IMR-90 (cell line): ENCODE results near the gene ACTA1.

Experiments used
- BHLHE40 ChIP-seq: fragments of 150-350 bp; IDR thresholded peaks from 2 replicates; pipeline ENCODE4 v1.6.1; 2016; ENCODE audit warnings: mild to moderate bottlenecking, low read depth, low read length
- CEBPB ChIP-seq: IDR thresholded peaks from 2 replicates; pipeline ENCODE4 v1.6.1; 2012; ENCODE audit warnings: low read depth, low read length, improper control_type of control experiment
- CHD1 ChIP-seq: IDR thresholded peaks from 2 replicates; pipeline ENCODE4 v1.6.1; 2012; ENCODE audit warnings: low read depth, low read length, improper control_type of control experiment
- CTCF ChIP-seq: conservative IDR thresholded peaks from 2 replicates; pipeline ENCODE4 v1.5.1; 2012; ENCODE audit warnings: mild to moderate bottlenecking, low read depth, low read length, improper control_type of control experiment
- ELK1 ChIP-seq: fragments of 150-350 bp; IDR thresholded peaks from 2 replicates; pipeline ENCODE4 v1.6.1; 2016; ENCODE audit warnings: low read depth, mild to moderate bottlenecking, low read length, moderate library complexity, borderline replicate concordance
- MAFK ChIP-seq: IDR thresholded peaks from 2 replicates; pipeline ENCODE4 v1.6.1; 2012; ENCODE audit warnings: low read depth, low read length, improper control_type of control experiment
- MXI1 ChIP-seq: IDR thresholded peaks from 2 replicates; pipeline ENCODE4 v1.6.1; 2012; ENCODE audit warnings: low read depth, mild to moderate bottlenecking, low read length, moderate library complexity, borderline replicate concordance
- NFE2L2 ChIP-seq: fragments of 150-350 bp; IDR thresholded peaks from 2 replicates; pipeline ENCODE4 v1.6.1; 2016; ENCODE audit warnings: low read depth, mild to moderate bottlenecking, low read length
- POLR2A ChIP-seq: IDR thresholded peaks from 2 replicates; pipeline ENCODE4 v1.6.1; 2012; ENCODE audit warnings: mild to moderate bottlenecking, low read depth, low read length
- RAD21 ChIP-seq: IDR thresholded peaks from 2 replicates; pipeline ENCODE4 v1.6.1; 2012; ENCODE audit warnings: low read length, improper control_type of control experiment
- RCOR1 ChIP-seq: IDR thresholded peaks from 2 replicates; pipeline ENCODE4 v1.6.1; 2012; ENCODE audit warnings: mild to moderate bottlenecking, low read length, improper control_type of control experiment; ENCODE audit not compliant: insufficient replicate concordance
- RFX5 ChIP-seq: IDR thresholded peaks from 2 replicates; pipeline ENCODE4 v1.8.0; 2012; ENCODE audit warnings: low read depth, mild to moderate bottlenecking, low read length, moderate library complexity
- SMC3 ChIP-seq: fragments of 150-350 bp; IDR thresholded peaks from 2 replicates; pipeline ENCODE4 v1.6.1; 2016; ENCODE audit warnings: low read depth, mild to moderate bottlenecking, antibody characterized with exemption, low read length, moderate library complexity
- USF2 ChIP-seq: fragments of 150-350 bp; IDR thresholded peaks from 2 replicates; pipeline ENCODE4 v1.6.1; 2017; ENCODE audit warnings: mild to moderate bottlenecking, antibody characterized with exemption, low read length, low read depth

DNA sequence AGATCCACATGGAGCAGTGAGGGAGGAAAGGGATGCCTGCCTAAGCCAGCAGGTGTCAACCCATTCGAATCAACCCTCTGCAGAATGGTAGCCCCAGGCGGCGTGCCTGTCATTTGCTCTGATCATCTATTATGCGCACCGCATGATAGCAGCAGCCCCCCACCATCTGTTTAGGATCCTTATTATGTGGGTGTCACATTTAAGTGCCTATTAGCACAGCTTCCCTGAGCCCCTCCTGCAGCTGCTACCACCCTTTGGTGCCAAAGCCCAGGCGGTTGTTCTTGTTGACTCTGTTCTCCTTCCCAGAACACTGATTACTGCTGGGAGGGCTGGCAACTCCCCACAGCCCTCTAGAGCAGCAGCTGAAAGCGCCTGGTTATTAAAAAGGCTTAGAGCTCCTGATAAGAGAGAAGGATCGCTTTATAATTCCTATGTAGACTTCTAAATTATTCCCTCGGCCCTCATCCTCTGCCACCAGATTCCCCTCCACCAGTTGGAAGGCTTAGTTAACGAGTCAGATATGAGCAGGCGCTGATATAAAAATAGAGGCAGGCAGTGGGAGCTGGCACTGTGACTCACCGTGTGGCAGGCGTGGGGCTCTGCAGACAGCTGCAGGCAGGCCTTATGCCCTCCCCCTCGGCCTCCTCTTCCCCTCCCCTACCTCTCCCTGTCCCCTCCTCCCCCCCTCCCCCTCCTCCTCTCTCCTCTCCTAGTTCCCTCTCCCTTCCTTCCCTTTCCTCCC lies 23.0 kb downstream of the ACTA1 start:
- TF ChIP-seq CTCF (no peak), POLR2A (no peak), USF2 (no peak), RFX5 (no peak), RCOR1 (no peak), BHLHE40 (no peak), MXI1 (no peak), RAD21 (no peak), MAFK (no peak), ELK1 (no peak), SMC3 (no peak), NFE2L2 (no peak), CHD1 (no peak), CEBPB (no peak)
